ENCODE results near the gene CD52. TPM values are rescaled to one million over a fixed set of nuclear protein-coding genes. Genes with fewer than 3 reads are reported as not detected.

CD52 gene
- total and polyA plus RNA-seq, 2 experiments from 2014 or later: 7.3 TPM; not detected in 1

- Histone ChIP-seq H3K27ac (ENCODE audit: low read depth) (no peak overlapping the region), H3K4me2 (peak overlapping the region; percentile 48; the same call in 1 of the 2 replicates), H3K36me3 (ENCODE audit: insufficient read depth) (no peaks in the 10 kb centered on the region), H4K20me1 (replicated peaks; ENCODE audit: insufficient read depth) (0 out of 2 replicates have a peak, but pooled peaks cover 3% of the 10 kb centered on the region), H3K4me3 (no peak overlapping the region), H3K27me3 (ENCODE audit: insufficient read depth) (no peaks in the 10 kb centered on the region), H2AFZ (no peak overlapping the region), H3K79me2 (replicated peaks; ENCODE audit: insufficient read depth) (no peaks in the 10 kb centered on the region), H3K9me2 (ENCODE audit: insufficient read depth) (no peaks in the 10 kb centered on the region), H3F3A (replicated peaks; ENCODE audit: low read depth) (no peaks in the 10 kb centered on the region), H3K4me1 (ENCODE audit: insufficient read depth) (peaks cover 7% of the 10 kb centered on the region; the same call in 1 of the 2 replicates)
- DNase-seq (ENCODE audit: low spot score) (peak; percentile 41), ATAC-seq (peak; percentile 26)
- Mint-ChIP-seq H3K27me3 (ENCODE audit: insufficient read depth, low read depth, poor library complexity) (peaks cover 3% of the 10 kb centered on the region), H3K27ac (peak overlapping the region; percentile 24; the same call in 1 of the 2 replicates), H3K4me1 (peaks cover 27% of the 10 kb centered on the region), H3K4me3 (0 out of 3 replicates have a peak overlapping the region, but pooled peaks have one; percentile 21), H3K36me3 (ENCODE audit: low read depth) (no peaks in the 10 kb centered on the region; the same call in 2 of the 3 replicates), H3K9me3 (no peaks in the 10 kb centered on the region)
- TF ChIP-seq NANOG (IDR thresholded peaks at IDR 0.05; ENCODE audit: borderline replicate concordance) (no peak), POLR2AphosphoS5 (IDR thresholded peaks at IDR 0.05; ENCODE audit: low read depth) (no peak), ZNF114 (CRISPR knock-in tag; IDR thresholded peaks at IDR 0.05) (no peak), CREB1 (CRISPR knock-in tag; IDR thresholded peaks at IDR 0.05; ENCODE audit: low read depth) (no peak), ZNF331 (CRISPR knock-in tag; IDR thresholded peaks at IDR 0.05; ENCODE audit: low read depth) (no peak), CTCF (conservative IDR thresholded peaks at IDR 0.05; ENCODE audit: low read depth in 2 of 2) (no peak), REST (IDR thresholded peaks at IDR 0.05; ENCODE audit: unreplicated experiment) (no peak), EZH2 (IDR thresholded peaks at IDR 0.05; ENCODE audit: low read depth, unreplicated experiment) (no peak)
These were observed 27.5 kb upstream of the CD52 start for GRCh38 chr1:26290122-26290881.

GRCh38 chr1:26290882-26291261 is 26.9 kb upstream of the CD52 start:
- peak; percentile 42 for ATAC-seq
- no peaks in the 10 kb centered on the region for H3K9me3 Mint-ChIP-seq
- Histone ChIP-seq H3K27me3 (ENCODE audit: insufficient read depth) (no peaks in the 10 kb centered on the region), H3K36me3 (ENCODE audit: insufficient read depth) (no peaks in the 10 kb centered on the region), H2AFZ (0 out of 2 replicates have a peak overlapping the region, but pooled peaks have one; percentile 23), H4K20me1 (replicated peaks; ENCODE audit: insufficient read depth) (0 out of 2 replicates have a peak, but pooled peaks cover 3% of the 10 kb centered on the region), H3K27ac (ENCODE audit: low read depth) (no peak overlapping the region), H3K4me2 (no peak overlapping the region), H3K4me3 (no peak overlapping the region), H3K4me1 (ENCODE audit: insufficient read depth) (peaks cover 4% of the 10 kb centered on the region; the same call in 1 of the 2 replicates), H3K79me2 (replicated peaks; ENCODE audit: insufficient read depth) (no peaks in the 10 kb centered on the region), H3F3A (replicated peaks; ENCODE audit: low read depth) (no peaks in the 10 kb centered on the region), H3K9me2 (ENCODE audit: insufficient read depth) (no peaks in the 10 kb centered on the region)
- no peak for DNase-seq (ENCODE audit: low spot score)
- H3K4me3 Mint-ChIP-seq: 0 out of 3 replicates have a peak overlapping the region, but pooled peaks have one; percentile 21
- no peaks in the 10 kb centered on the region; the same call in 2 of the 3 replicates for H3K36me3 Mint-ChIP-seq (ENCODE audit: low read depth)
- H3K27me3 Mint-ChIP-seq (ENCODE audit: insufficient read depth, low read depth, poor library complexity): peaks cover 3% of the 10 kb centered on the region
- peaks cover 26% of the 10 kb centered on the region for H3K4me1 Mint-ChIP-seq
- H3K27ac Mint-ChIP-seq: 0 out of 2 replicates have a peak overlapping the region, but pooled peaks have one; percentile 31
- no peak for TF ChIP-seq REST (IDR thresholded peaks at IDR 0.05; ENCODE audit: unreplicated experiment)
- no peak for TF ChIP-seq STAT1 (IDR thresholded peaks at IDR 0.05; ENCODE audit: unreplicated experiment)
